GM19452 (cell line): Measurements from ENCODE around the gene IDH3A.

ENCODE experiments used
- ATAC-seq: cut with Tn5 transposase; IDR thresholded peaks from one replicate; pipeline ENCODE4 v1.9.1; 2021; ENCODE audit not compliant: unreplicated experiment

Gene IDH3A

GRCh38 chr15:78213956-78214355 is 64.8 kb downstream of the IDH3A start:
- ATAC-seq: no peak

GRCh38 chr15:78216276-78217104 is 67.3 kb downstream of the IDH3A start:
- ATAC-seq: no peak

GRCh38 chr15:78220713-78221112 is 71.6 kb downstream of the IDH3A start:
- ATAC-seq: no peak
